ENCODE measurements around the gene KRT17. TPM values are rescaled to one million over a fixed set of nuclear protein-coding genes. Genes with fewer than 3 reads are reported as not detected.

KRT17 gene
- total and polyA plus RNA-seq, 8 donors = 0.42 to 28.4 (median 2.0) TPM

- Histone ChIP-seq H3K27ac (no peak overlapping the region), H3K4me1 (peaks cover 4 to 6% (median 5%) of the 10 kb centered on the region in 3 donors), H3K27me3 (no peaks in the 10 kb centered on the region), H3K36me3 (no peaks in the 10 kb centered on the region), H3K9me3 (no peaks in the 10 kb centered on the region), H3K4me3 (no peak overlapping the region)
- ATAC-seq (peak in 3 of 4 donors; percentile 56 to 77 (median 72)), FAIRE-seq (no peak), DNase-seq (peak in 3 of 6 donors; percentile 35 to 70 (median 65))
- WGBS, 2 donors = 27% methylated on average over 28 of the region's 28 CpGs
- intact Hi-C loops (cut with DNase I) = no loop called here
- TF ChIP-seq CTCF (IDR thresholded peaks at IDR 0.05) = no peak
Observed at GRCh38 chr17:41635121-41636097, 11.0 kb upstream of the KRT17 start.

GRCh38 chr17:41634639-41635038, 10.3 kb upstream of the KRT17 start:
- 55 to 60% methylated on average over 7 of the region's 7 CpGs for WGBS, 2 donors
- ATAC-seq (peak in 2 of 4 donors; percentile 14 to 16), FAIRE-seq (no peak), DNase-seq (no peak)
- intact Hi-C loops (cut with DNase I) = no loop called here
- Histone ChIP-seq H3K4me1 (peaks cover 4 to 6% (median 5%) of the 10 kb centered on the region in 3 donors), H3K27ac (no peak overlapping the region), H3K9me3 (no peaks in the 10 kb centered on the region), H3K36me3 (no peaks in the 10 kb centered on the region), H3K4me3 (no peak overlapping the region), H3K27me3 (no peaks in the 10 kb centered on the region)
- no peak for TF ChIP-seq CTCF (IDR thresholded peaks at IDR 0.05)

- FAIRE-seq (no peak), DNase-seq (no peak), ATAC-seq (no peak)
- WGBS, 2 donors = 89 to 92% methylated on average over 14 of the region's 14 CpGs
- Histone ChIP-seq H3K4me1 (peaks cover 4 to 6% (median 5%) of the 10 kb centered on the region in 3 donors), H3K36me3 (no peaks in the 10 kb centered on the region), H3K27ac (no peak overlapping the region), H3K9me3 (no peaks in the 10 kb centered on the region), H3K27me3 (no peaks in the 10 kb centered on the region), H3K4me3 (no peak overlapping the region)
- intact Hi-C loops (cut with DNase I) = no loop called here
- no peak for TF ChIP-seq CTCF (IDR thresholded peaks at IDR 0.05)
Observed at GRCh38 chr17:41633556-41634199, 9.3 kb upstream of the KRT17 start.

GRCh38 chr17:41632482-41633105, 8.2 kb upstream of the KRT17 start:
- WGBS, 2 donors = 53 to 61% methylated on average over 5 of the region's 5 CpGs
- Histone ChIP-seq H3K27me3 (no peaks in the 10 kb centered on the region), H3K36me3 (no peaks in the 10 kb centered on the region), H3K9me3 (no peaks in the 10 kb centered on the region), H3K4me1 (peaks cover 4 to 6% (median 5%) of the 10 kb centered on the region in 3 donors), H3K4me3 (no peak overlapping the region), H3K27ac (no peak overlapping the region)
- DNase-seq = peak in 1 of 6 donors; percentile 0
- no peak for TF ChIP-seq CTCF (IDR thresholded peaks at IDR 0.05)
- intact Hi-C loops (cut with DNase I) = no loop called here
- no peak for FAIRE-seq
- ATAC-seq = no peak
